GM18868 (cell line): ENCODE measurements around the gene PYHIN1.
A peak's percentile ranks its signal among the peaks of the same experiment; 100 is the strongest.

Experiments
- ATAC-seq: cut with Tn5 transposase; IDR thresholded peaks from one replicate; pipeline ENCODE4 v1.9.1; 2021; ENCODE audit warnings: mild to moderate bottlenecking, moderate library complexity; ENCODE audit not compliant: unreplicated experiment

PYHIN1 gene

GRCh38 chr1:158931055-158931737 is at the start of gene PYHIN1:
Gene PYHIN1 (plus strand): TSS chr1:158931552. CDS start chr1:158936911, 5,359 bp downstream.
- no peak for ATAC-seq

GRCh38 chr1:158893654-158894053 is 37.7 kb upstream of the PYHIN1 start:
- ATAC-seq = no peak

GRCh38 chr1:158898722-158899121 is 32.6 kb upstream of the PYHIN1 start:
- no peak for ATAC-seq

GRCh38 chr1:158901623-158902022 is 29.7 kb upstream of the PYHIN1 start:
- ATAC-seq = no peak

- no peak for ATAC-seq
These were observed 15.3 kb upstream of the PYHIN1 start for GRCh38 chr1:158916085-158916484.

- no peak for ATAC-seq
These were observed 6.7 kb upstream of the PYHIN1 start for GRCh38 chr1:158924677-158925076.

- no peak for ATAC-seq
These were observed 848 bp upstream of the PYHIN1 start for GRCh38 chr1:158930504-158930903.

- no peak for ATAC-seq
These were observed 819 bp downstream of the PYHIN1 start for GRCh38 chr1:158932171-158932570.

- peak; percentile 77 for ATAC-seq
These were observed 2.3 kb downstream of the PYHIN1 start for GRCh38 chr1:158933621-158934020.

- ATAC-seq = no peak
These were observed 7.8 kb downstream of the PYHIN1 start for GRCh38 chr1:158939180-158939579.

- ATAC-seq = no peak
These were observed 10.0 kb downstream of the PYHIN1 start for GRCh38 chr1:158941317-158941716.

- no peak for ATAC-seq
These were observed 11.1 kb downstream of the PYHIN1 start for GRCh38 chr1:158942490-158942889.

- no peak for ATAC-seq
These were observed 11.7 kb downstream of the PYHIN1 start for GRCh38 chr1:158943059-158943458.

GRCh38 chr1:158945061-158945460 is 13.7 kb downstream of the PYHIN1 start:
- no peak for ATAC-seq

GRCh38 chr1:158946785-158947184 is 15.4 kb downstream of the PYHIN1 start:
- ATAC-seq = no peak

- ATAC-seq = no peak
These were observed 20.6 kb downstream of the PYHIN1 start for GRCh38 chr1:158951956-158952355.

GRCh38 chr1:158952416-158952815 is 21.1 kb downstream of the PYHIN1 start:
- ATAC-seq = no peak

GRCh38 chr1:158961178-158961577 is 29.8 kb downstream of the PYHIN1 start:
- ATAC-seq = no peak

GRCh38 chr1:158962983-158963382 is 31.6 kb downstream of the PYHIN1 start:
- ATAC-seq = no peak

- ATAC-seq = no peak
These were observed 37.8 kb downstream of the PYHIN1 start for GRCh38 chr1:158969166-158969565.

GRCh38 chr1:158969855-158970254 is 38.5 kb downstream of the PYHIN1 start:
- ATAC-seq = no peak

GRCh38 chr1:158972841-158973240 is 41.5 kb downstream of the PYHIN1 start:
- no peak for ATAC-seq

- no peak for ATAC-seq
These were observed 44.9 kb downstream of the PYHIN1 start for GRCh38 chr1:158976219-158976618.
